T-helper 17 cell (primary cell): ENCODE results near the gene ZNF544. TPM values are rescaled to one million over a fixed set of nuclear protein-coding genes. Genes with fewer than 3 reads are reported as not detected.

Experiments used
- ATAC-seq: fragments of 150-1000 bp; cut with Tn5 transposase; 2 replicates; pipeline ENCODE4 v1.10.0; 2021; ENCODE audit warnings: mild to moderate bottlenecking, moderate library complexity
- DNase-seq, 3 donors: peaks; one replicate each; pipeline versions ENCODE4 v3.0.0 to v3.0.0-alpha.2; 2020 to 2021
- H3K9me3 ChIP-seq: one replicate; pipeline ENCODE4 v1.7.0; 2013; ENCODE audit warnings: low read length, mild to moderate bottlenecking; ENCODE audit not compliant: control insufficient read depth, poor library complexity, severe bottlenecking
- H3K27ac Mint-ChIP-seq: one replicate; pipeline ENCODE4 v1.8.0; 2022; ENCODE audit warnings: mild to moderate bottlenecking, moderate library complexity, mixed read lengths
- H3K27me3 Mint-ChIP-seq: one replicate; pipeline ENCODE4 v1.8.0; 2022; ENCODE audit warnings: mixed read lengths
- H3K36me3 Mint-ChIP-seq: one replicate; pipeline ENCODE4 v1.8.0; 2022; ENCODE audit warnings: low read depth, mixed read lengths
- H3K4me1 Mint-ChIP-seq: one replicate; pipeline ENCODE4 v1.8.0; 2022; ENCODE audit warnings: mild to moderate bottlenecking, mixed read lengths
- H3K4me3 Mint-ChIP-seq: one replicate; pipeline ENCODE4 v1.8.0; 2022; ENCODE audit warnings: mild to moderate bottlenecking, moderate library complexity, mixed read lengths
- total RNA-seq, 4 donors: library from RNA in 2 of 4; stranded (reverse) in 2 of 4; gene quantifications; one replicate each; pipeline ENCODE4 v1.2.3 and lab custom pipeline; 2022 to 2026

The ZNF544 gene
- total RNA-seq (10 to 100 TPM; 13.4 to 15.0 TPM), total RNA-seq (lab: John Stamatoyannopoulos, UW) (15.8 to 52.8 reads per million in 2 donors)

DNA sequence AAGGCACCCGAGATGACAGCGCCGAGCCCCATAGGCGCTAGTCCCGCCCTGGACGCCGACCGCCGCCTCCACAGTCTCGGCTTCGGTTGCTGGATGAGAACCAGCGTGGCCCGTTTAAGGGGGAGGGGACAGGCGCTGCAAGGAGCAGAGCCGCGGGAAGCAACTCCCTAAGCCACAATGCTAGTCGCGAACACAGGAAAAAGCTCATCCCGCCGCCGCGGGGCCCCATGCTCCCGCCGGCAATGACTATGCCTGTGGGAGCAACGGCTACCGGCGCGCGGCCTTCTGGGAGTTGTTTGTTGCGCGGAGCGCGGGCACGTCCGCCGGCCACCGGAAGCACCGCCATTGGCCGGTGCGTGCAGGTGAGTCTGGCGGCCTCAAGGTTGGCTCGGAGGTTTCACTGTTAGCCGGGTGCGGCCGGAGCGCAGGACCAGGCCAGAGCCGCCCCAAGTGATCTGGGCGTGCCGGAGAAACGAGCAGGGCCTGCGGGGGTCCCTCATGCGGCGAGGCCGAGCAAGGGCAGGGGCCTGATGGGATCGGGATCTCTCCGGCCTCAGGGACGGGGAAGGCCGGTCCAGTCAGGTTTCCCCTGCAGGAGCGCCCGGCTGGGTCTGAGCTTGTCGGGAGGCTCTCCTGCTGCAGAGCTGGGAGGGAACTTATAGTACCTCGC, at the start of gene ZNF544:
Gene ZNF544, plus strand, starts transcription at position 330 of the 670 bp plus-strand sequence. CDS start 15,110 bp downstream, outside the sequence.
- Mint-ChIP-seq H3K36me3 (peaks cover 7% of the 10 kb centered on the region), H3K27me3 (no peaks in the 10 kb centered on the region), H3K27ac (peak within 1 kb of the TSS; percentile 86), H3K4me1 (peaks cover 5% of the 10 kb centered on the region), H3K4me3 (peak within 1 kb of the TSS; percentile 93)
- ATAC-seq (peak; percentile 76), DNase-seq (peak in 1 of 3 donors; percentile 15)
- H3K9me3 ChIP-seq: no peaks in the 10 kb centered on the region

DNA sequence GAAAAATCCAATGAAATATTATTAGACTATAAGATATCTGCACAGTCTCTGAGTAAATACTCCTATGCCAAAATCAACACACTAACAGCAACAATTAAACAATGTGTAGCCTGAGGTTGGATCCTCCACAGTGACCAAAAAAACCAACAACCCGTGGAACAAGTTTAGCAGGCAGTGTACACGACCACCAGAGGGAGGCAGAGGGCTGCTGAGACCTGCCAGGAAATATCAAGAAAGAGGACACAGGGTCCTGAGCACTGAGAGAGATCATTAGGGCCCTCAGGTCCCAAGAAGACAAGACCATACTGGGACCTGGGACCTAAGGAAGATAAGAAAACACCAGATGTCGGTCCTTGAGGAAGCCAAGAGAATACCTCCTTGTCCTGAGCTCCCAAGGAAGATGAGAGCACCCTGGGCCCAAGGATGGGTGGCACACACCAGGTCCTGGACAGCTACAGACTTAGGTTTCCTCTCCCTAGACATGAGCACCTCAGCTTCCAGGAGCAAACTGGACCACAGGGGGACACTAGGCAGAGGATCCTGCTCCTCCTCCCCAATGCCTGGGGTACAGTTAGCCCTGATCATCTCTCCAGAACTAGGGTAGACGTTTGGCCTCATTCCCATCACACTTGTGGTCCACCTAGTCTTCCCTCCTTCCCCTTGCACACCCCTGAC, 46.7 kb upstream of the ZNF544 start:
- peaks cover 9% of the 10 kb centered on the region for H3K4me1 Mint-ChIP-seq
- peak overlapping the region; percentile 87 for H3K4me3 Mint-ChIP-seq
- ATAC-seq (no peak), DNase-seq (peak in 2 of 3 donors; percentile 24 to 48)
- H3K9me3 ChIP-seq: peaks cover 55% of the 10 kb centered on the region
- H3K36me3 Mint-ChIP-seq: peaks cover 10% of the 10 kb centered on the region
- H3K27me3 Mint-ChIP-seq: no peaks in the 10 kb centered on the region
- H3K27ac Mint-ChIP-seq: peak overlapping the region; percentile 84

DNA sequence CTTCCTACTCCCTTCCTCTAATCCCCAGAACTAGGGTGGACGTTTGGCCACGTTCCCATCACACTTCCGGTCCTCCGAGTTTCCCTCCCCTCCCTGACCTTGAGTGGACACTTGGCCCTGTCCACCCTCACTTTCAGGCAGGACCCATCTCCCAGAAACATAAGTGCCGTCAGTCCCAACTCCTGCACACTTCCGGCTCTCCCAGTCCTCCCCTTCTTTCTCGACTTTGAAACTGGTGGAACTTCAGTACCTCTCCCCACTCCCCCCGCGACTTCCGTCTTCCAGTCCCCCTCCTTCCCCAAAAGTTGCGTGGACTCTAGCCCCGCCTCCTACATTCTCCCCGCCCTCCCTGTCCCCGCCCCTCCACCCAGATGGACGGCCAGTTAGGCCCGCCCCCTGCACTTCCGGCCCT, 46.1 kb upstream of the ZNF544 start:
- no peaks in the 10 kb centered on the region for H3K27me3 Mint-ChIP-seq
- DNase-seq: peak in 1 of 3 donors; percentile 70
- H3K27ac Mint-ChIP-seq: peak overlapping the region; percentile 84
- peak overlapping the region; percentile 87 for H3K4me3 Mint-ChIP-seq
- peaks cover 9% of the 10 kb centered on the region for H3K4me1 Mint-ChIP-seq
- H3K9me3 ChIP-seq: peaks cover 56% of the 10 kb centered on the region
- ATAC-seq: peak; percentile 76
- peaks cover 10% of the 10 kb centered on the region for H3K36me3 Mint-ChIP-seq

DNA sequence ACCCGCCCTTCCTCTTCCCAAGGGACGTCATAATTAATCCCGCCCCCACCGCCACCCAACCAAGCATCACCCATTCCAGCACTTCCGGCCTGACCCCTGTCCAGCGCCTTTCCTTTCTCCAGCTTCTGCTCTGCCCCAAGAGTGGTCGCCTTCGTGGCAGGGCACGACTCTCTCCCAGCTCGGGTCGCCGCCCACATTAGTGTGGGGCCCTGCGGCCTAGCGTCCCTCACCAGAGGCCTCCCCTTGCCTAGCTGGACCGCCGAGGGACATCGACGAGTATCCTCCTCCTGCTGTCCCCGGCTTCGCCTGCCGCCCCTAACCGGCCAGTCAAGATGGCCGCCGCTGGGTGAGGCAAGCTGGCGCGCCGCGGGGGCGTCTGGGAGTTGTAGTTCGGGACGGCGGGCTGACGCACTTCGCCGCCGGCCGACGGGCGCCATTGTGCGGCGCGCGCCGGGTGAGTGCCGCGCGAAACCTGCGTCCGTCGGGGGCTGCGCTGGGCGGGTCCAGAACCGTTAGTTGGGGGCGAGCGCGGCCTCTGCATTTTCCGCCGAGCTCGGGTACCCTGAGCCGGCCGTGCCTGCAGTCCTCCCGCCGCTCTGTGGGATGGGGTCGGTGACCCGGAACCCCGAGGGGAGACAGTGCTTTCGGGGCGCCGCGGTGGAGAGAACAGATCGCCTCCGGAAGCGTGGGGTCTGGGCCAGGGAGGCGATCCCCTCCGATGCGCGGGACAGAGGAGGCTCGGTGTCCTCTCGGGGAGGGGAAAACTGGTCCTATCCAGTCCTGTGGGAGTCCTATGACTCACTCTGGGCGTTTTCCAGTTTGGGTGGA, 45.5 kb upstream of the ZNF544 start, which contains the start of gene ZNF274:
Gene ZNF274, plus strand, starts transcription at position 73 of the 828 bp plus-strand sequence. CDS start 905 bp downstream, outside the sequence.
- Mint-ChIP-seq H3K4me1 (peaks cover 9% of the 10 kb centered on the region), H3K27me3 (no peaks in the 10 kb centered on the region), H3K36me3 (peaks cover 10% of the 10 kb centered on the region), H3K27ac (peak within 1 kb of the TSS; percentile 84), H3K4me3 (peak within 1 kb of the TSS; percentile 87)
- DNase-seq: peak; percentile 84 to 92 (median 90)
- ATAC-seq: peak; percentile 92
- H3K9me3 ChIP-seq: peaks cover 60% of the 10 kb centered on the region

DNA sequence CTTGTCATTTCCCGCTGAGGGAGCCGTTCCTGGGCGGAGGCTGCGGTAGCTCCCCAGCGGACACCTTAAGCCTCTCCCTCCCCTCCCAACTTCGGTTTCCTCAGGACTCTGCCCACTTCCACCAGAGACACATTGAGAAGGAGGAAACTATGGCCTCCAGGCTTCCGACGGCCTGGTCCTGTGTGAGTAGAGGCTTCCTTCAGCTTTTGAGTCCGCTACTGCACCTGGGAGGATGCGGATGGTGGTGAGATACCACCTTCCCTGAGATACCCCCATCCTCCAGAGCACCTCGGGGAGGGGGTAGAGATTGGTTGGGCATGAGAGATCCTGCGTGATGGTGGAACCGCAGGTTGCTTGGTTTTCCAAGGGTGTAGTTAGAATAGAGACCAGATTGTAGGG, 44.9 kb upstream of the ZNF544 start:
- H3K4me3 Mint-ChIP-seq: peak overlapping the region; percentile 87
- H3K4me1 Mint-ChIP-seq: peaks cover 9% of the 10 kb centered on the region
- peak overlapping the region; percentile 84 for H3K27ac Mint-ChIP-seq
- DNase-seq (no peak), ATAC-seq (no peak)
- H3K36me3 Mint-ChIP-seq: peaks cover 10% of the 10 kb centered on the region
- H3K9me3 ChIP-seq: peaks cover 58% of the 10 kb centered on the region
- no peaks in the 10 kb centered on the region for H3K27me3 Mint-ChIP-seq

DNA sequence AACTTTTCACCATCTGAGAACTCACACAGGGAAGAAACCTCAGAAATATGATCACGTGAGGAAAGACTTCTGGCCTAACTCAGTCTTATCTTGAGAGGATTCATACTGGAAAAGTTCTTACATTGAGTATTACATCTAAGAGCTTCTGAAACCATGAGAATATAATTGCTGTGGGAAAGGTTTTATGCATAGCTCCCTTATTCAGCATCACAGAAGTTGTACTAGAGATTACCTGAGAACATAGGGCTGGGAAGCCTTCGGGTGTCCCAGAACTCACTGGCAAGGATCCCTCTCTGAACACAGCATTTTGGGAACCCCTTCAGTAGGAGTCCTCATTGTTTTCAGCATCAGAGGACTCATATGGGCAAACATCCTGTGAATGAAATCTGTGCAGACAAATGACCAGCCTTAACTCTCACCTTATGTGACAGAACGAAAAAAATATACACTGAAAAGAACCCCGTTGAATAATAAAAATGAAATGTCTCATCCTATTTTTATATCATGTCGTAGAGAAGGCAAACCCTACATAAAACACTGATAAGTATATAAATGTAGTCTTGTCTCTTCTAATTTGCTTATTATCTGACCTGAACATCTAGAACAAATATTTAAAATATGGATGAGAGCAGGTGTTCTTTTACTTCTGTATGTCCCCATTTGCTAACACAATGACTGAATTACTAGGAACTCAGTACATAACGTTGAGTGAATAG, 31.7 kb upstream of the ZNF544 start:
- H3K27me3 Mint-ChIP-seq: no peaks in the 10 kb centered on the region
- H3K27ac Mint-ChIP-seq: no peak overlapping the region
- DNase-seq: no peak

DNA sequence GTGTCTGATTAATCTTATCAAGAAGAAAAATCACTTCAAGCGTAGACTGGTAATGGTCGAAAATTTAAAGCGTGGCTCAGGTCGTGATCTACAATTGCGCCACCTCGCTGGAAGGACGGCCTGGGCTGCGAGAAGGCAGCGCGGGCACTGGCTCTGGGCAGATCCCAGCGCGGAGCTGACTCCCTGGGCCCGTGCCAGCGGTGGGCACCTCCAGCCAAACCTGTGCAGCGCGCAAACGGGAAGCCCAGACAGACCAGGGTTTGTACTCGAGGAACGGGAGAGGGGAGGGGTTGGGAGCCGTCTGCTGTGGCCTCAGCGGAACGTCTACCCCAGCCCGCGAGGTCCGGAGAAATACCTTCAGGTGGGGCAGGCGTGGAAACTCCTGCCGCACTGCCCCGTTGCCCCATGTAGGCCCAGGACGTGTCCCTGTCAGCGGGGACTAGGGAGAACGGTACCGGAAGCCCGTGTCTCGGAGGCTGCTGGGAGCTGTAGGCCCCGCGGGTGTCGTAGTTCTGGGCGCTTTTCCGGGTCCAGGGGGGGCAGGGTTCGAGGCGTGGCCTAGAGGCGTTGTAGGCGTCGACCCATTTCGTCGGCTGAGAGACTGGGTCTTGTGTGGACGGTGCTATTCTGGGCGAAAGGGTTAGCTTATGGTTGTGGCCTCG, 24.8 kb upstream of the ZNF544 start:
- H3K9me3 ChIP-seq: peaks cover 81% of the 10 kb centered on the region
- Mint-ChIP-seq H3K4me1 (no peaks in the 10 kb centered on the region), H3K36me3 (peaks cover 20% of the 10 kb centered on the region), H3K4me3 (no peak overlapping the region), H3K27ac (no peak overlapping the region), H3K27me3 (no peaks in the 10 kb centered on the region)
- DNase-seq (no peak), ATAC-seq (no peak)

More for the DNA sequence above, 31.7 kb upstream of the ZNF544 start:
- H3K9me3 ChIP-seq: peaks cover 91% of the 10 kb centered on the region
- no peak for ATAC-seq
- Mint-ChIP-seq H3K4me3 (no peak overlapping the region), H3K4me1 (no peaks in the 10 kb centered on the region), H3K36me3 (peaks cover 16% of the 10 kb centered on the region)

DNA sequence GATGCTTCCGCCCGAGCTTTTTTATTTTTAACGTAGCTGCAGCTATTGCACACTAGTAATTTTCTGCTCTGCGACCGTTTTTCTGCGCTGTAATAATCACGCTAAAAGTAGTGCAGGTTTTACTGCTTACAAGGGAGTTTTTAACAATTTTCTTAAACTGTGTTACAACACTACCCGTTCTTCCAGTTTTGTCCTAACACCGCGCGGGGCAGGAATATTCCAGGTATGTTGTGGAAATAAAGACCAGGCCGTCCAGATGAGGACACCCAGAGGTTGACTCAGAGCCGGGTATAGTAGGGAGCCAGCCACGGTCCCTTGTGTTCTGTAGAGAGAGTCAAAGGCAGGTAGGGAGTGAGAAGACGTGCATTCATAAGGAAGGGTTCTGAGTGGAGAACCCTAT, 24.1 kb upstream of the ZNF544 start:
- H3K27ac Mint-ChIP-seq: no peak overlapping the region
- DNase-seq: no peak
- no peaks in the 10 kb centered on the region for H3K27me3 Mint-ChIP-seq
- peaks cover 79% of the 10 kb centered on the region for H3K9me3 ChIP-seq
- H3K4me1 Mint-ChIP-seq: no peaks in the 10 kb centered on the region
- ATAC-seq: no peak
- H3K4me3 Mint-ChIP-seq: no peak overlapping the region
- peaks cover 20% of the 10 kb centered on the region for H3K36me3 Mint-ChIP-seq

DNA sequence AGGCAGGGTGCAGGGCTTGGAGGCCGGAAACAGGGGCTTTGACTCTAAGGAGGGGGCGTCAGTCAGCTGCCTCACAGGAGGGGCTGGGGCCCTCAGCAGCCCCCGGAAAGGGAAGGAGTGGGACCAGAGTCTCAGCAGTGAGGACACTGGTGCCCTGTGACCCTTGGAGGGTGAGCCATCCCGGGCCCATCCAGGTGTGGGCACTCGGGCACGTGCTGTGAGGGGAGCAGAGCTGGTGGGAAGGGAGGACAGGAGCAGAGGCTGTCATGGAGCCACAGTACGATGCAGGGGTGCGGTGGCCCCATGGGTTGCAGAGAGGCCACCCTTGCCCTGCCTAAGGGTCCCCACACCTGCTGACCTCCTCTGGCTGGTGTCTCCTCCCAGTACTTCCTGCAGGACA, 19.1 kb upstream of the ZNF544 start:
- no peak overlapping the region for H3K4me3 Mint-ChIP-seq
- H3K27me3 Mint-ChIP-seq: no peaks in the 10 kb centered on the region
- peaks cover 23% of the 10 kb centered on the region for H3K36me3 Mint-ChIP-seq

DNA sequence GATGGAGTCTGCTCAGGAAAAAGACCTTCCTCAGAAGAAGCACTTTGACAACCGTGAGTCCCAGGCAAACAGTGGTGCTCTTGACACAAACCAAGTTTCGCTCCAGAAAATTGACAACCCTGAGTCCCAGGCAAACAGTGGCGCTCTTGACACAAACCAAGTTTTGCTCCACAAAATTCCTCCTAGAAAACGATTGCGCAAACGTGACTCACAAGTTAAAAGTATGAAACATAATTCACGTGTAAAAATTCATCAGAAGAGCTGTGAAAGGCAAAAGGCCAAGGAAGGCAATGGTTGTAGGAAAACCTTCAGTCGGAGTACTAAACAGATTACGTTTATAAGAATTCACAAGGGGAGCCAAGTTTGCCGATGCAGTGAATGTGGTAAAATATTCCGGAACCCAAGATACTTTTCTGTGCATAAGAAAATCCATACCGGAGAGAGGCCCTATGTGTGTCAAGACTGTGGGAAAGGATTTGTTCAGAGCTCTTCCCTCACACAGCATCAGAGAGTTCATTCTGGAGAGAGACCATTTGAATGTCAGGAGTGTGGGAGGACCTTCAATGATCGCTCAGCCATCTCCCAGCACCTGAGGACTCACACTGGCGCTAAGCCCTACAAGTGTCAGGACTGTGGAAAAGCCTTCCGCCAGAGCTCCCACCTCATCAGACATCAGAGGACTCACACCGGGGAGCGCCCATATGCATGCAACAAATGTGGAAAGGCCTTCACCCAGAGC, 16.2 kb upstream of the ZNF544 start:
- no peak overlapping the region for H3K27ac Mint-ChIP-seq
- no peaks in the 10 kb centered on the region for H3K4me1 Mint-ChIP-seq
- peaks cover 47% of the 10 kb centered on the region for H3K9me3 ChIP-seq
- H3K4me3 Mint-ChIP-seq: no peak overlapping the region
- ATAC-seq (no peak), DNase-seq (no peak)
- peaks cover 13% of the 10 kb centered on the region for H3K36me3 Mint-ChIP-seq
- no peaks in the 10 kb centered on the region for H3K27me3 Mint-ChIP-seq

More for the DNA sequence above, 19.1 kb upstream of the ZNF544 start:
- Mint-ChIP-seq H3K27ac (no peak overlapping the region), H3K4me1 (no peaks in the 10 kb centered on the region)
- DNase-seq (no peak), ATAC-seq (no peak)
- H3K9me3 ChIP-seq: peaks cover 76% of the 10 kb centered on the region

DNA sequence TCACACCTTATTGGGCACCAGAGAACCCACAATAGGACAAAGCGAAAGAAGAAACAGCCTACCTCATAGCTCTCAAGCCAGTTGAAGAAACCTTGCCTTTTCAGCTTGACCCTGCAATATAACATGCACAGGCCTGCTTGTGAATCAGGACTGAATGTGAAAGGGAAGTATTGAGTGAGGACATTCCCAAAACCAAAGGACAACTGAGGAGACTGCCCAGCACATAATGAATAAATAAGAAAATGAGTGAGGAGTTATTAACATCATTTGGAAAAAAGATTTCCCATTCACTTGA, 15.7 kb upstream of the ZNF544 start:
- no peak for ATAC-seq
- Mint-ChIP-seq H3K27me3 (no peaks in the 10 kb centered on the region), H3K27ac (no peak overlapping the region), H3K4me3 (no peak overlapping the region), H3K4me1 (no peaks in the 10 kb centered on the region), H3K36me3 (peaks cover 11% of the 10 kb centered on the region)
- peaks cover 43% of the 10 kb centered on the region for H3K9me3 ChIP-seq
- no peak for DNase-seq

DNA sequence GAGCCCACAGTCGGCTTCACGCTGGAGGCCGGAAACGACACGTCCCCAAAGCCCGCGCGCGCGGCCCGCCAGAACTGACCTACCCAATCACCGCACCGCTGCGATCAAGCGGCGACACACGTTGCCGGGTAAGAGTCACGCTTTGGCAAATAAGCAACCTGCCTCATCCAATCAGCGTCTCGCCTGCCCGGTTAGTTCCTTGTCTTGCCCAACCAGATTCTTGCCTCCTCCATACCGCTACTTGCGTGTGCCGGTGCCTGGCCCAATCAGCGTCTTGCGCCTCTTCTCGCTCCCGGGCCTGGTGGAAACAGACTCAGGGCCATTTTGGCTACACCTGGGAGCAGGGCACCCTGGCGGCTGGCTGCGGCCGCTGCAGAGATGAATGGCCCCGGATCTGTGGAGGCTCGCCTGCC, 11.6 kb upstream of the ZNF544 start:
- no peaks in the 10 kb centered on the region for H3K4me1 Mint-ChIP-seq
- no peaks in the 10 kb centered on the region for H3K27me3 Mint-ChIP-seq
- ATAC-seq (no peak), DNase-seq (no peak)
- H3K27ac Mint-ChIP-seq: no peak overlapping the region
- H3K9me3 ChIP-seq: peaks cover 22% of the 10 kb centered on the region
- H3K36me3 Mint-ChIP-seq: peaks cover 2% of the 10 kb centered on the region
- no peak overlapping the region for H3K4me3 Mint-ChIP-seq
